Activated CD4-positive, CD25-positive, alpha-beta regulatory T cell (primary cell): ENCODE results near the gene FHOD3.

ENCODE experiments used
- DNase-seq, 4 experiments: peaks; one replicate each; lab custom pipeline; 2025; lab: John Stamatoyannopoulos, UW

Gene FHOD3

GRCh38 chr18:36322734-36323133 is 25.2 kb downstream of the FHOD3 start:
- DNase-seq = no peak

GRCh38 chr18:36323421-36323820 is 25.9 kb downstream of the FHOD3 start:
- no peak for DNase-seq

GRCh38 chr18:36325846-36326245 is 28.3 kb downstream of the FHOD3 start:
- DNase-seq = no peak

- DNase-seq = no peak
These were observed 29.3 kb downstream of the FHOD3 start for GRCh38 chr18:36326771-36327170.

GRCh38 chr18:36327352-36328316 is 30.1 kb downstream of the FHOD3 start:
- no peak for DNase-seq

GRCh38 chr18:36328385-36328858 is 30.9 kb downstream of the FHOD3 start:
- no peak for DNase-seq

GRCh38 chr18:36328916-36329315 is 31.4 kb downstream of the FHOD3 start:
- no peak for DNase-seq

GRCh38 chr18:36329684-36330434 is 32.3 kb downstream of the FHOD3 start:
- DNase-seq = no peak

GRCh38 chr18:36330435-36331052 is 33.0 kb downstream of the FHOD3 start:
- DNase-seq = no peak

GRCh38 chr18:36331521-36331971 is 34.0 kb downstream of the FHOD3 start:
- no peak for DNase-seq

GRCh38 chr18:36333414-36333813 is 35.9 kb downstream of the FHOD3 start:
- DNase-seq = no peak

GRCh38 chr18:36334798-36335197 is 37.3 kb downstream of the FHOD3 start:
- no peak for DNase-seq

GRCh38 chr18:36335476-36336279 is 38.2 kb downstream of the FHOD3 start:
- DNase-seq = no peak

- no peak for DNase-seq
These were observed 40.3 kb downstream of the FHOD3 start for GRCh38 chr18:36337679-36338402.

- DNase-seq = no peak
These were observed 41.0 kb downstream of the FHOD3 start for GRCh38 chr18:36338403-36338933.

GRCh38 chr18:36340246-36340645 is 42.7 kb downstream of the FHOD3 start:
- no peak for DNase-seq

GRCh38 chr18:36341944-36342343 is 44.4 kb downstream of the FHOD3 start:
- DNase-seq = no peak

GRCh38 chr18:36348331-36348730 is 50.8 kb downstream of the FHOD3 start:
- no peak for DNase-seq

- no peak for DNase-seq
These were observed 51.5 kb downstream of the FHOD3 start for GRCh38 chr18:36348971-36349417.

- no peak for DNase-seq
These were observed 52.0 kb downstream of the FHOD3 start for GRCh38 chr18:36349552-36349951.
